GM11168 (cell line): ENCODE measurements around the gene DMBT1.

Experiments
- in situ Hi-C: fragments of 300-500 bp; cut with MboI; formaldehyde crosslinking; loops from one replicate; pipeline ENCODE4 v1.12.0; 2022; ENCODE audit warnings: low sequenced_read_pairs; ENCODE audit not compliant: unreplicated experiment

DMBT1 gene

DNA sequence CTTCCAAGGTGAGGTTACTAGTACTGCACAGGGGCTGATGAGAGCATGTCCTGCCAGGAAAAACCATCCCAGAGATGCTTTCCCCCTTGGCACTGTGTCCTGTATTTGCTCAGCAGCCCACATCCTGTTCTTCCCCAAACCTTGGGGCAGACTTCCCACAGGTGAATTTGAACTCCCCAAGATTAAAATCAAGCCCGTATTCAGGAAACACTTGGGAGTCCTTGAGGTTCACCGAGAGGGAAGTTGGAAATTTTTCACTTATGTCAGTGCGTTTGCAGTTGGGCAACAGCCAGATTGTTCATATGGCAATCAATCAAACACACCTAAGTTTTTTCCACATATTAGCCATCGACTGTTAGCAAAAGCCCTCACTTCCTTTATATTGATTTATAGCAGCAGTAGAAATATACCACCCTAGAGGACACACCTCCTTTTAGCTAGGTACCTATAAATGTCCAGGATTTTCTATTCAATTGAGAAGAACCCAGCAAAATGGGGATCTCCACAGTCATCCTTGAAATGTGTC, at the start of gene DMBT1:
TSS of gene DMBT1 (plus strand) at position 476 of the 526 bp plus-strand sequence. CDS start at position 493, 17 bp downstream.
- in situ Hi-C loops, result loop anchor here (25.0 kb wide), 1 partner anchor 273 kb away; no protein-coding TSS in a partner anchor

DNA sequence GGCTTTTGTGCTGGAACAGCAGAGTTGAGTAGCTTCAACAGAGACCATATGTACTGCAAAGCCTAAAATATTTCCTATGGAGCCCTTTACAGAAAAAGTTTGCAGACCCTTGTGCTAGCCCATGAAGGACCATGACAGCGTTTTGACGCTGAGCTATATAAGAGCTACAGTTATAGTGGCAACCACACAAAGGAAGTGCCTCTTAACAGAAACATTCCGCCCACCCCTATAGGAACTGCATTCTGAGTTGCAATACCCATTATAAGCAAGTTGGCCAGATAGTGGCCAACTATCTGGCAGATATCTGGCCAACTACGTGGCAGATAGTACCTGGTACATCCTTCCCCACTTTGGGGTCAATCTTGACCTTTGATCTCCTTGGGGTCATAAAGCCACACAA, 47.5 kb upstream of the DMBT1 start:
- in situ Hi-C loops, result no loop called here

GRCh38 chr10:122514045-122514840, 46.3 kb upstream of the DMBT1 start:
- in situ Hi-C loops, result no loop called here

DNA sequence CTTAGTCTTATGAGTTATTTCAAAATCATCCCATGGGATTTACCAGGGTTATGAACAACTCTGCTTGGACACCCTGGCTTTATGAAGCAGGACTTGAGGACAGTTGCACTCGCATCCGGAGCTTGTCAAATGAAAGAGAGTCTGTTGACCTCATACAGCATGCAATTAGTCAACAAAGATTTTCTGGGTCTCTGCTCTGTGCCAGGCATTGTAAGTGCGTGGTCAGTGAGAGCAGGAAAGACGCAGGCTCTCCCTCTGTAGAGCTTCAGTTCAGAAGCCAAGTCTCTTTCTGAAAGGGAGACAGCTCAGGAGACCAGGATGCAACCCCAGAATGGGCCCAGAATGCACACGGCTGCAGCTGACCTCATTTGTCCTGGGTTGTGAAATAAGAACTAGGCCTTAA, 45.5 kb upstream of the DMBT1 start:
- in situ Hi-C loops, result no loop called here

- in situ Hi-C loops, result no loop called here
These were observed 44.8 kb upstream of the DMBT1 start for GRCh38 chr10:122515588-122516231.

DNA sequence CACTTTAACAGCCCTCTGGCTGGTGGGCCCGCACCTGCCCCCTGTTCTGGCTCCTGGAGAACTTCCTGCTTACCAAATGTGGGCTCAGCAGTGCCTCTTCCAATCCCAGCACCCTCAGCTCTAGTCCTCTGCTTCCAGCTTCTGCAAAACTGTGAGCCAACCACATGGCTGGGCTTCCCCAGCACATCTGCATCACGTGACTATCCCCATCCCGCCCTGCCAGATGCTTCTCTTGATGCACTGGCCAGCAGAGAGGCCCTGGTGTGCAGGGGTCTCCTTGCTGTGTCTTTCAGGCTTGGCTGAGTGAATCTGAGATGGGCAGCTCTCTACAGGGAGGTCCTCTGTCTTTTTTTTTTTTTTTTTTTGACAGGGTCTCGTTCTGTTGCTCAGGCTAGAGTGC, 43.8 kb upstream of the DMBT1 start:
- in situ Hi-C loops, result no loop called here

GRCh38 chr10:122519144-122519543, 41.4 kb upstream of the DMBT1 start:
- in situ Hi-C loops, result no loop called here

DNA sequence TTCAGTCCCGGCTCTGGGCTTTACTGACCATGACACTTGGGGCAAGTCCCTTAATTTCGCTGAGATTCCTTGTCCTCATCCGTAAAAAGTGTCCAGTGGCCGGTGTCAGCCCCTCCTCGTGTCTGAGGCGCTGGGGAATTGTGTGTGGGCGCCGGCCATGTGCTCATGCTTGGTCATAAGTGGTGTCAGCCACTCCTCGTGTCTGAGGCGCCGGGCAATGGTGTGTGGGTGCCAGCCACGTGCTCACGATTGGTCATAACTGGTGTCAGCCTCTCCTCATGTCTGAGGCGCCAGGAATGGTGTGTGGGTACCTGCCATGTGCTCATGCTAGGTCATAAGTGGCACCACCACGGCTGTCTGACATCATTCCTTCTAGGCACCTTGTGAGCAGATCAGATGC, 40.7 kb upstream of the DMBT1 start:
- in situ Hi-C loops, result no loop called here

DNA sequence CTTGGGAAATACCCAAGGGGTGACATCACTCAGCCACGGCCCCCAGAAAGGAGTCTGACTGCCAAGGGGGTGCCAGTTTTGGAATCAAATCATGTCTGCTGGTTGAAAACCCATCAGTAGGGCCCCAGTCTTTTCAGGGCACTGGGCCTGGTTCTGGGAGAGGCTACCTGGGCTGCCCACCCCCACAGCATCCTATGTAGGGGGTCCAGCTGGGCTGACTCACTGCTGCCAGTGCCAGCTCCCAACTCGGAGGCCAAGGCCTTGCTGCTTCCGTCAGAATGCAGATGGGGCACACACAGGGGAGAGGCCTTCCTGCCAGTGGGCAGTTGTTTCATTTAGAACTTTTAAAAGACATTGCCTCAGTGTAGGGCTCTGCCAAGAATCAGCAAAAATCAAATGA, 39.5 kb upstream of the DMBT1 start:
- in situ Hi-C loops, result no loop called here

GRCh38 chr10:122524811-122525210, 35.7 kb upstream of the DMBT1 start:
- in situ Hi-C loops, result no loop called here

DNA sequence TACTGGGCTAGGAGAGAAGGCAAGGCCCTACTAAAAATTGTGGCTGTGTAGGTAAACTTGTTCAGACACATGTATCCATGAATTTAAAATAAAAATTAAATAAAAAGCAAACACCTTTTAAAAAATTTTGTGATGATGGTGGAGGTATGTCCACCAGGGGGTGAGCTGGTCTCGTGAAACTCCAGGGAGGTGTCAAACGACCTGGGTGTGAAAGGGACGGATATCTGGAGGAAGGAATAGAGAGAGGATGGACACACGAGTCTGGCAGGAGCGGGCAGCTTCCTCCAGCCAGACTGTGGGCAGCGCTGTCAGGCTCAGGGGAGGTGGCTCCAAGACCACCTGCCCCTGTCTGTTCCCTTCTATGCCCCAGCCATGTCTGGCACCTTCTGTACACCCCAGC, 34.8 kb upstream of the DMBT1 start:
- in situ Hi-C loops, result no loop called here

DNA sequence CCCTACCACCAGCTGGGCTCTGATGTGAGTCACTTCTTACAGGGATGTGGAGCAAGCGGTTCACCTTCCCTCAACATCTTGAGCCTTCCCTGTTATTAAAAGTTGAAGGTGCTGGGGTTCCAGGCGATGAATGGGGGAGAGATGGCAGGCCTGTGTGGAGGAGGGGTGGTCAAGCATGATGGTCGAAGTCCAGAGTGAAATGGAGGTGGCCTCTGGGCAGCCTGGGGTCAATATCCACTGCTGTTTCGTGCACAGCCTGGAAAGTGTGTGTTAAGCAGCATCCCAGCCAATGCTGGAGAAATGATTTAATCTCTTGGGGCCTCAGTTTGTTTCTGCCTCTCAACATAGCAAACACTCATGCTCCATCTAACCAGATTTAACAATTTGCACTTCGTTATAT, 33.7 kb upstream of the DMBT1 start:
- in situ Hi-C loops, result no loop called here

GRCh38 chr10:122530177-122530576, 30.4 kb upstream of the DMBT1 start:
- in situ Hi-C loops, result no loop called here

GRCh38 chr10:122531261-122531660, 29.3 kb upstream of the DMBT1 start:
- in situ Hi-C loops, result no loop called here

GRCh38 chr10:122531939-122532338, 28.6 kb upstream of the DMBT1 start:
- in situ Hi-C loops, result no loop called here

DNA sequence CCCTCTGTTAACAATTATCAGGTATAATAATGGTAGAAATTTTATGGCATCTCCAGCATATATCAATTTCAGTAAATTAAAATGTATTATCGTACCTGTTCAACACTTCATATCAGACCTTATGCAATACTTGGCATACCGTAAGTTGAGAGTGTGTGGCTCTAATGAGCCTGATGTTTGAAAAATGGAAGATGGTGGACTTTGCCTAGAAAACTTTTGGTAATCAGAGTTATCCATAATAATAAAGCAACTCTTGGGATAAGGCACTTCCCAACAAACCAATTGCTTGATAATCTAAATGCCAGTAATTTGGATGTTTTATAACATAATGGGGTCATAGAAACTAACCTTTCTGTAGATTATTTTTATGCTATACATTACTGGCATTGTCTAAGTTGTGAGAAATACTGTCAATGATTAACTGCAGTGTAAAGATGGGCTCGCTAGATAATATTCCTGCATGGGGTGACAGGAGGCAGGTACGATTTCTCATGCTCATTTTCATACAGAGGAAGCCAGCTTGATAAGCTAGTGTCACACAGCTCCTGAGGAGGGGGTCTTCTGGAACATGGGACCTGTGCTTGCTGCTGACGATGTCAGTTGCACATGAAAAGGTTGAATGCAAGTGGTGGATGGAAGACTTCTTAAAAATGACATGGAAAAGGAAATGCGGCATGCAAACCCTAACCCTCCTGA, 27.8 kb upstream of the DMBT1 start:
- in situ Hi-C loops, result no loop called here

DNA sequence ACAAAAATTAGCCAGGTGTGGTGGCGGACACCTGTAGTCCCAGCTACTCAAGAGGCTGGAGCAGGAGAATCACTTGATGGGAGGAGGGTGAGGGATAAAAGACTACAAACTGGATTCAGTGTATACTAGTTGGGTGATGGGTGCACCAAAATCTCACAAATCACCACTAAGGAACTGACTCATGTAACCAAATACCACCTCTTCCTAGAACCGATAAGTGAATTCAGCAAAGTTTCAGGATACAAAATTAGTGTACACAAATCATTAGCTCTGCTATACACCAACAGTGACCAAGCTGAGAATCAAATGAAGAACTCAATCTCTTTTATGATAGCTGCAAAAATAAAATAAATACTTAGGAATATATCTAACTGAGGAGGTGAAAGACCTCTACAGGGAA, 23.0 kb upstream of the DMBT1 start:
- in situ Hi-C loops, result no loop called here

DNA sequence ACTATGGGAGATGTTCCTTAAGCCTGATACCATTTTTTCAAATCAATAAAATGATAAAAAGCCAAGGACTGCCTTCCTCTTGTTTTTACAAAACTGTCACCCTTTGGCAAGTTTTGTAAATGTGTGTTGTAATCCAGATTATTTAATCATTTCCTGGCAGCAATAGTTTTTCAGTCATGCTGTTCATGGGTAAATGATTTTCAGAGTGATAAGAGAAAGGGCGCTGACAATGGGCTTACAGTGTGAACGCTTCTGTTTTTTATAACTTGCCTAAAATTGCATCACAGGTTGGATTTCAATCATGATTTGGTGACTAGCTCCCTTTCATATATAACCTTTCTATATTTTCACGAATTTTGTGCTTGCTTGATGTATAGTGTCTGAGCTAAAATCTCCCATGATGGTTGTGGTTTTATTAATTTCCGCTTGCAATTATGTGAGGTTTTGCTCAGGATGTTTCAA, 19.0 kb upstream of the DMBT1 start:
- in situ Hi-C loops, result no loop called here

GRCh38 chr10:122543676-122544445, 16.7 kb upstream of the DMBT1 start:
- in situ Hi-C loops, result no loop called here

- in situ Hi-C loops, result no loop called here
These were observed 16.1 kb upstream of the DMBT1 start for GRCh38 chr10:122544493-122544892.
